Measurements from ENCODE around the gene NAA25. TPM values are rescaled to one million over a fixed set of nuclear protein-coding genes. Genes with fewer than 3 reads are reported as not detected.

The NAA25 gene
- total RNA-seq, 2 donors from 2014 or later, result 37.0 to 45.7 TPM

Other genes with a start within 250 kb of the NAA25 start
- 10 to 100 TPM; 13.8 to 16.9 TPM for gene TMEM116, start 95.6 kb downstream of the NAA25 start, total RNA-seq
- gene ERP29, start 95.4 kb downstream of the NAA25 start, total RNA-seq, result 10 to 100 TPM; 68.5 to 93.0 TPM
- gene TRAFD1, start 16.8 kb upstream of the NAA25 start, total RNA-seq, result 10 to 100 TPM; 29.7 to 50.0 TPM